ENCODE measurements around the gene SRP68.

The SRP68 gene

DNA sequence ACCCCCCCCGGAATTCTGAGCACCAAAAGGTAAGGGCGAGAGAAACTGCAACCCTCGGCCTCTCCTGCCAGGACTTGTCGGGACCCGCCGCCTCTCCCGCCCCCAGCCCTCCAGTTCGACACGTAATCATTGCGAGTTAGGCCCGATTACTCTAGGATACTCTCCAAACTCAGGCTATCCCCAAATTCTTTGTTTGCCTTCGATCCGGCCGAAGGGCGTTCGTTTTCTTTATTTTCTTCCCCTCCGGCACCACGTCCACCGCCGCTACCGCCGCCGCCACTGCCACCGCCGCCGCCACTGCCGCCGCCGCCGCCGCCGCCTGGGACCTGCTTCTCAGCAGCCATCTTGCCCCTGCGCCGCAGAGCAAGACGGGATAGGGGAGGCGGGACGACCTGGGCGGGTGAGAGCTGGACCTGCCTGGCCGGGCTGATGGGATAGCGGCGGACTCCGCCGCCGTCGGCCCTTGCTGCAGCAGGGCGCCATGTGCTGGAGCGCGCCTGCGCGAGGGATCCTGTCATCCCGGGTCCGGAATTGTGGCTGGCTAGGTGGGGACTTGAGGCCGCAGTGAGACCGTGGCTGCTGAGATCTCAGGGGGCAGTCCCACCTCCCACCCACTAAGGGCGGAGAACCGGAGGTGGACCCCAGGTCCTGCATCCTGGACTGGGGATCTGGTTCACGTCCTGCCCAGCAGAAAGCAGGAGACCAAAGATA lies at the start of gene SRP68:
Gene SRP68, minus strand, starts transcription at position 370 of the 711 bp plus-strand sequence. Its CDS starts 26 bp downstream, at position 344.
- CTCF ChIA-PET: interaction anchor here (1.2 kb wide), 1 partner anchor 207 kb away, joined by 5 read pairs; no protein-coding TSS in a partner anchor
- TF ChIP-seq, protein P1, sequence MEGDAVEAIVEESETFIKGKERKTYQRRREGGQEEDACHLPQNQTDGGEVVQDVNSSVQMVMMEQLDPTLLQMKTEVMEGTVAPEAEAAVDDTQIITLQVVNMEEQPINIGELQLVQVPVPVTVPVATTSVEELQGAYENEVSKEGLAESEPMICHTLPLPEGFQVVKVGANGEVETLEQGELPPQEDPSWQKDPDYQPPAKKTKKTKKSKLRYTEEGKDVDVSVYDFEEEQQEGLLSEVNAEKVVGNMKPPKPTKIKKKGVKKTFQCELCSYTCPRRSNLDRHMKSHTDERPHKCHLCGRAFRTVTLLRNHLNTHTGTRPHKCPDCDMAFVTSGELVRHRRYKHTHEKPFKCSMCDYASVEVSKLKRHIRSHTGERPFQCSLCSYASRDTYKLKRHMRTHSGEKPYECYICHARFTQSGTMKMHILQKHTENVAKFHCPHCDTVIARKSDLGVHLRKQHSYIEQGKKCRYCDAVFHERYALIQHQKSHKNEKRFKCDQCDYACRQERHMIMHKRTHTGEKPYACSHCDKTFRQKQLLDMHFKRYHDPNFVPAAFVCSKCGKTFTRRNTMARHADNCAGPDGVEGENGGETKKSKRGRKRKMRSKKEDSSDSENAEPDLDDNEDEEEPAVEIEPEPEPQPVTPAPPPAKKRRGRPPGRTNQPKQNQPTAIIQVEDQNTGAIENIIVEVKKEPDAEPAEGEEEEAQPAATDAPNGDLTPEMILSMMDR (conservative IDR thresholded peaks at IDR 0.05; ENCODE audit: low read depth): no peak
- DNase-seq (ENCODE audit: low spot score): peak; percentile 93

GRCh38 chr17:76121932-76122430 lies 49.7 kb upstream of the SRP68 start:
- POLR2A ChIA-PET (ENCODE audit: low non-redundant PET): no interaction called here
- CTCF ChIA-PET: interaction anchor here (0.7 to 5.1 kb wide), 18 partner anchors 9 to 173 kb away, joined by 3 to 60 read pairs (median 4); partner anchors contain the start of genes FOXJ1 and UBALD2
- no peak for DNase-seq (ENCODE audit: low spot score)
- TF ChIP-seq, protein P1 (conservative IDR thresholded peaks at IDR 0.05; ENCODE audit: low read depth): no peak
- H3K27ac ChIP-seq: no peak overlapping the region

More for the DNA sequence above, at the start of gene SRP68:
- POLR2A ChIA-PET (ENCODE audit: low non-redundant PET): interaction anchor here (0.5 to 0.7 kb wide), 2 partner anchors 9 to 587 kb away, joined by 3 to 4 read pairs; no protein-coding TSS in a partner anchor
- peak within 1 kb of the TSS; percentile 82 for H3K27ac ChIP-seq

DNA sequence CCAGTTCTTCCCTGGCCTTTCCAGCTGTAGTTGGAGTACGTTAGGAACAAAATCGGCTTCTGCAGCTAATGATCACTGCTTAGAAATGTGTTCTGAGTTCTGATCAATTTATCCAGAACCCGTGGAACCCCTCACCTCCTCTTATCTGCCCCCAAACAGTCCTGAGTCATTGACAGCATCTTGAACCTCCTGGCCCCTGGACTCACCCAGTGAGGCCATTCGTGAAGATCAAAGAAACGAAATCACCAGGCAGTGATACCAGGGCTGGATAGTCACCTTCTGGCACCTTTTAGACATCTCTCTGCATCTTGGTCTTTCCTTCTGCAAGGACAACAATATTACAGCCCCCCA lies 48.3 kb upstream of the SRP68 start:
- no peak for DNase-seq (ENCODE audit: low spot score)
- TF ChIP-seq, protein P1 (conservative IDR thresholded peaks at IDR 0.05; ENCODE audit: low read depth): no peak
- CTCF ChIA-PET: interaction anchor here (0.7 to 5.1 kb wide), 11 partner anchors 16 to 338 kb away, joined by 3 to 60 read pairs (median 4); partner anchors contain the start of gene UBALD2
- POLR2A ChIA-PET (ENCODE audit: low non-redundant PET): interaction anchor here (0.6 kb wide), 1 partner anchor 26 kb away, joined by 3 read pairs; no protein-coding TSS in a partner anchor
- H3K27ac ChIP-seq: no peak overlapping the region

- DNase-seq (ENCODE audit: low spot score): no peak
- CTCF ChIA-PET: interaction anchor here (0.5 to 5.1 kb wide), 3 partner anchors 147 to 538 kb away, joined by 3 to 60 read pairs (median 6); no protein-coding TSS in a partner anchor
- no peak overlapping the region for H3K27ac ChIP-seq
- TF ChIP-seq, protein P1 (conservative IDR thresholded peaks at IDR 0.05; ENCODE audit: low read depth): no peak
- POLR2A ChIA-PET (ENCODE audit: low non-redundant PET): interaction anchor here (0.6 kb wide), 1 partner anchor 25 kb away, joined by 3 read pairs; no protein-coding TSS in a partner anchor
Observed at GRCh38 chr17:76119409-76120371, 47.4 kb upstream of the SRP68 start.

GRCh38 chr17:76115138-76115754 lies 42.9 kb upstream of the SRP68 start:
- ChIA-PET POLR2A (ENCODE audit: low non-redundant PET) (no interaction called here), CTCF (interaction anchor here (1.2 to 1.3 kb wide), 2 partner anchors 38 to 165 kb away, joined by 6 to 7 read pairs; no protein-coding TSS in a partner anchor)
- H3K27ac ChIP-seq: no peak overlapping the region
- TF ChIP-seq, protein P1 (conservative IDR thresholded peaks at IDR 0.05; ENCODE audit: low read depth): no peak
- DNase-seq (ENCODE audit: low spot score): no peak
